HuH-7 (cell line): ENCODE measurements around the gene SRL.
"Not testable (repeated sequence)": the region's sequence is repeated elsewhere in the genome, so short reads cannot be mapped to it uniquely, and the experiment has no call there.

Experiments
- DNase-seq: peaks from one replicate; pipeline ENCODE4 v3.0.0; 2011; ENCODE audit warnings: low spot score

Gene SRL

DNA sequence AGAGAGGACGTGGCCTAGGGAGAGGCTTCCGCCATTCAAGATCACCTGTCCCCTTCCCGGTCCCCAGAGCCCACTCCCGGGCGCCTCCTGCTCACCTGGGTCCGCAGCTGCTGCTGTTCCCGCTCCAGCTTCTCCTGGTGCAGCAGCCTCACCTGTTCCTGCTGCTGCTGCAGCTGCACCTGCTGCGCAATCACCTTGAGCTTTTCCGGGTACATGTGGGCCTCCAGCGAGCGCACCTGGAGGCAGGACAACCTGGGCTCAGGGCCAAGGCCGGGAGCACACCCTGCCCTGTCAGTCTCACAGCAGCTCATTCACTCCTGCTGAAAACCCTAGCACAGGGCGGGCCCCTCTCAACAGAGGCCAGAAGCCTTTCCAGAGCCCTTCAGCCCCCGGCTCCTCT is 18.5 kb upstream of the SRL start:
- DNase-seq = no peak

DNA sequence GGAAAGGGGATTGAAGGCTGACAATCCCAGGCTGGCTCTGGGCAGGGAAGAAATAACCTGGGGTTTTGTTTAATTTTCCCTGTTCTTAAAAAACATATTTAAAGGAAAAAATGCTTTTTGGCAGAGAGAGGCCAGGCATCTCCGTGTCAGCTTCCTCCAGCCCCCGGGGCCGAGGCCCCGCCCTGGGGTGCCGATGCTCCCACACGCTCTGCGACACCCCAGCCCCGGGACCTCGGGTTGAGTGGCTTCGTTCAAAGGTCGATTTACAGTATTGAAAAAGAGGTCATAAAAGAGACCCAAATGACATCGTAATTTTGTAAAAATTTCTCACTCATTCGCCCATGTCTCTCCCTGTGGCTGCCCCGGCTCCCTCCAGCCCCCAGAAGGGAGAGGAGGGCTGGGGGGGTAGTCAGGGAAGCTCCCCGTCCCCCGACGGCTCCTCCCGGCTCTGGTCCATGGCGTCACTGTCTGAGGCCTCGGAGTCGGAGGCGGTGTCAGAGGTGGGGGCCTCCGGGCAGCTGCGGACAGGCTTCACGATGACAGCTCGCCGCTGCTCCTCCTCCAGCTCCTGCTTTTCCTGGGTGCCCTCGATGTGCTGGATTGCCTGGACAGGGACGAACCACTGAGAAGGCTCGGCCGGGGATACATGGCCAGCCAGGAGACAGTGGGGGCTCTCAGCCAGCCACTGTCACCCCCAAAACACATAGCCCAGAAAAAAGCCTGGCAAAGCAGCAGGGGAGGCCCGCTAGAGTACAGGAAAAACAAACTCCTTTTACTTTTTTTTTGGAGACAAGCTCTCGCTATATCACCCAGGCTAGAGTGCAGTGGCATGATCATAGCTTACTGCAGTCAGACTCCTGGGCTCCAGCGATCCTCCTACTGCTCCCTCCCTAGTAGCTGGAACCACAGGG is 16.0 kb upstream of the SRL start:
- DNase-seq = no peak

DNA sequence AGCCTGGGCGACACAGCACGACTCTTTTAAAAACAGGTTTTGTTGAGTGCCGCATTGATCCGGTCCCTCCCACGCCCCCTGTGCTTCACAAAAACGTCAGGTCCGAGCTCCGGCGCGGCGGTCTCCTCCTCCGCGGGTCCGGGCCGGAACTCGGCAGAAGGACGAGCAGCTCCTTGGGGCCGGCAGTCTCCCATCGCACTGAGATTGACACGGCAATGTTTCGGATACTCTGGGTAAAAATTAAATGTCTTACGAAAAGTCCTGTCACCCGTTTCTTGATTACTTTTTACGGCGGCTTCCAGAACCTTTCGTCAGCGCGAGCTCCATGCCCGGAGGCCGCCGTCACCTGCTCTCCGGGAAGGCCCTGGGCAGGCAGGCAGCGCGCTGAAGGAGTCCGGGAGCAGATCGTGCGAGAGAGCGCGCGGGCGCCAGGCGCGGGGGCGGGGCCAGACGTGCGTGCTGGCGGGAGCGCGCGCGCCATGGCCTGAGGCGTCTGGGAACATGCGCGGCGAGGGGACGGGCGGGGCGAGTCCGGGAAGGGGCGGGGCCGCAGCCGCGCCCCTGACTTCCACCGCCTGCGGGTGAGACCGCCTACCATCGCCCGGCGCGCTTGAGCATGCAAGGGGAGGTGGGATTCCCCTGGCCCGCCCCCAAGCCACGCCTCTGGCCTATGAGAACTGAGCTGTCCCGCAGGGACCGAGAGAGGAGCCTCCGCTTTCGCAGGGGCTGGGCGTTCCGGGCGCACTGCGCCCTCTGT is 11.7 kb upstream of the SRL start:
- DNase-seq = peak; percentile 93

DNA sequence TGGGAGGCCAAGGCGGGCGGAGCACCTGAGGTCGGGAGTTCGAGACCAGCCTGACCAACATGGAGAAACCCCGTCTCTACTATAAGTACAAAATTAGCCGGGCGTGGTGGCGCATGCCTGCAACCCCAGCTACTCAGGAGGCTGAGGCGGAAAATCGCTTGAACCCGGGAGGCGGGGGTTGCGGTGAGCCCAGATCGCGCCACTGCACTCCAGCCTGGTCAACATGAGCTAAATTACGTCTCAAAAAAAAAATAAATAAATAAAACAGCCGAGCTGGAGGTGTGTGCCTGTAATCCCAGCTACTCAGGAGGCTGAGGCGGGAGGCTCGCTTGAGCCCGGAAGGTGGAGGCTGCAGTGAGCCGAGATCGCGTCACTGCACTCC is 11.1 kb upstream of the SRL start:
- not testable (repeated sequence) for DNase-seq

DNA sequence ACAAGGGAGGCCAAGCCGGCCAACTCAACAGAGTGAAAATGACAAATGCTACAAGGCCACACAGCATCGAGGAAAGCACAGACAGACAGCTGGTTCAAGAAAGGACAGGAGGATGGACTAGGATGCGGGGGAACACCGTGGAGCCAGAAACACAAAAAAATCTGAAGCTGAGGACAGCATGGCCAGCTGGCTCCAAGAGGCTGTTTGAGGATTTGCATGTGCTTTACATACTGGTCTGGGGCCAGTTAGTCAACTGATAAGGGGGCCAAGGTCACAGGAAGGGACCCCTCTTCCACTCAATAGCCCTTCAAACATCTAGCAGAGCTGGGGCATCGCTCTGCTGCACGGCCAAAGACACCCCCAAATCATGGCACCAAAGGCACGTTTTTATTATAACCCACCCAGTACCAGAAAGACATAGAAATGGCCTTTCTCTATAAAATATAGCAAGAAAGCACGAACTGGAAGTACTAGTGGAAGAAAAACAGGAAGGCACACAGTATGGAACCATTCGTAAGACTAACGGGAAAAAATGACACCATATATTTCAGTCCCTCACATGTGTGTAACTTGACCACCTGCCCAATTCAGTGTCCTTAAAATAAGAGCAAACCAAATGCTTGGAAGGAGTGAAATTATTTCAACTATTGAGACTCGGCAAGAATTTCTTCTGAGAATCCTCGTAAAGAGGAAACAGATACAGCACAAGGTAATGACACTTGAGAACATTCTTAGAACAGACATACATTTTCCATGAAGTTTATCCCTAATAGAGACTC is 7.8 kb upstream of the SRL start:
- DNase-seq = no peak

DNA sequence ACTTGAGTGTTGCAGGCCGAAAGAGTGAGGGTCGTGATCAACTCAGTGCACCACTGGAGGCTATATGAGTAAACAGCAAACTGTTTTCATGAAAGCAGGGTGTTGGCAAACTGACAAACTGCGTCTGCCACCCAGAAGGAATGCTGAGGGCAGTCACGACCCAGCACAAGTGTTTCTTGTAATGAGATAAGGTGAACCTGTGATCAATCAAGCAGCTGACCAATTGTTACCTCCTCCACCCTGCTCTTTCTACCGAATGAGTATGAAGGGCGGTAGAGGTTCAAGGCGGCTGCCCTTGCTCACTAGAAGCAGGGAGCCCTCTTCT is 5.5 kb upstream of the SRL start:
- no peak for DNase-seq

DNA sequence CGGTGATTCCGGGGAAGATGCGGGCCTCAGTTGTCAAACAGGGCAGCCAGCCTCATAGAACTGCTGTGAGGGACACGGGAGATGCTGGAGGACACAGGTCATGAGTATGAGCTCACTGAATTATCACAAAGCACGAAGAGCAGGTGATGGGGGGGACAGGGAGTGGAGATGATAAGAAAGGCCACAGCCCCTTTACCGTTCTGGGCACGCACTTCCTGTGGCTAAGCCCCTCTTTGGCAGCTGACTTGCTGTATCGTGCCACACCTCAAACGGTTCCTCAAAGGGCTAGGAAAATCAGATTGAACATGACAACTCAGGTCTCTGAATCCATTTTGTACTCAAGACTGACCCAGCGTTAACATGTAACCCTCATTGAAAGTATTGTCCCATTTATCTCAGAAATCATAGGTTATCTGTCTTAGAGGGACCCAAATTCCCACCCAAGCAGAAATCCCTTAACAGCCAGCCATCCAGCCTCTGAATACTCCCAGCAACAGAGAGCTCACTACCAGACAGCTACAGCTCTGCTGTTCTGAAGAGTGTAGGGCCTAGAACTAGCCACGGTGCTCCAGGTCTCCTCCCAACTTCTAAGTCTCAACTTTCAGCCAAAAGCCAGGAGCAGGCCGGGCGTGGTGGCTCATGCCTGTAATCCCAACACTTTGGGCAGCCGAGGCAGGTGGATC is 5.0 kb upstream of the SRL start:
- no peak for DNase-seq

DNA sequence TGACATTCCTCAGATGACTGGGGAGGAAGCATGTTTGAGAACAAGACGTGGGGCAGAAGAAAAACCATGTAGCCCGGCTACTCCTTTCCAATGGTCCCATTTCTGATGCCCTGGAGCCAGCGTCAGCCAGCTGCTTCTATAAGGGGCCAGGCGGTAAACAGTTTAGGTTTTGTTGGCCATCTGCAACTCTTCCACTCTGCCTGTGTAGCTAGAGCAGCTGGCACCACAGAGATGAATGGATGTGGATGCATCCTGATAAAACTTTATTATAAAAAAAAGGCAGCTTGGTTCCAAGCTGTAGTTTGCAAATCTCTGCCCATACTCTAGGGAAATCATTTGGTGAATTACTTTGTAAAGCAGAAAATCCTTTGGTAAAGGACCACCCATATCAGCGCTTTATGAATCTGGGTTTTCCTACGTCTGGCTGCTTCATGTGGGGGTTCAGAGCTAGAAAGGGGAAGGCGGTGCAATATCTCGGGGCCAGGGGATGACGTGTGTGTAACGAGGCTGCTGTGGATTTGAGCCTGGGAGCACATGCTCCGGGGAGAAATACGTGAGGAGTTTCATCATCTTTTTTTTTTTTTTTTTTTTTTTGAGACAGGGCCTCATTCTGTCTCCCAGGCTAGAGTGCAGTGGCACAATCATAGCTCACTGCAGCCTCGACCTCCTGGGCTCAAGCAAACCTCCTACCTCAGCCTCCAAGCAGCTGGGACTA is 3.4 kb upstream of the SRL start:
- DNase-seq = no peak

DNA sequence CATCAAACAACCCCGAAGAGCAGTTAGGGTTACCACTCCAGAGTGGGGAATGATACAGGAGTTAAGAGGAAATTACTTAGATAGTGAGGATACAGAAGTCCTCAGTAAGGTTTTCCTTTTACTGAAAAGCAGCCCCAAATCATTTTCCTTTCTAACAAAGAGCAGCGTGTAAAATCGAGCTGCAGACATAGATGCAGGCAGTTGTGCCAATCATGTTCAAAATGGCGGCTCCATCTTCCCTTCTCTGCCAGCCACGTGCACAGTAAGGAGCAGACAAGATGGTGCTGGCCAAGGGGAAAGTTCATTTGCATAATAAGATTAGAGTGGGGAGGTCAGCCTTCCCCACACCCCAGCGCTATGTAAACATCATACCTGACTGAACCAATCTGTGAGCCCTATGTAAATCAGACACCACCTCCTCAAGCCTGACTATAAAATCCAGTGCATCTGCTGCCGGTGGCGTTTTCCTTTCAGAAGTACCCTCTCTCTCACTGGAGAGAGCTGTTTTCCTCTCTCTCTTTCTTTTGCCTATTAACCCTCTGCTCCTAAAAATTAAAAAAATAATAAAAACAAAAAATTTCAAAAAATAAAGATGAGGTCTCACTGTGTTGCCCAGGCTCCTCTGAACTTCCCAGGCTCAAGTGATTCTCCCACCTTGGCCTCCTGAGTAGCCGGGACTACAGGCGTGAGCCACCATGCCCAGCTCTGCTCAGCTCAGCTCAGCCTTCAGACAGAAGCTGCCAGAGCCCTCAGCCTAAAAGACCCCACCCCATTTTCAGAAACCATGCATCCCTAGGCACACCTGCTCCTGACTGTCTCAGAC is 2.6 kb upstream of the SRL start:
- DNase-seq = no peak

DNA sequence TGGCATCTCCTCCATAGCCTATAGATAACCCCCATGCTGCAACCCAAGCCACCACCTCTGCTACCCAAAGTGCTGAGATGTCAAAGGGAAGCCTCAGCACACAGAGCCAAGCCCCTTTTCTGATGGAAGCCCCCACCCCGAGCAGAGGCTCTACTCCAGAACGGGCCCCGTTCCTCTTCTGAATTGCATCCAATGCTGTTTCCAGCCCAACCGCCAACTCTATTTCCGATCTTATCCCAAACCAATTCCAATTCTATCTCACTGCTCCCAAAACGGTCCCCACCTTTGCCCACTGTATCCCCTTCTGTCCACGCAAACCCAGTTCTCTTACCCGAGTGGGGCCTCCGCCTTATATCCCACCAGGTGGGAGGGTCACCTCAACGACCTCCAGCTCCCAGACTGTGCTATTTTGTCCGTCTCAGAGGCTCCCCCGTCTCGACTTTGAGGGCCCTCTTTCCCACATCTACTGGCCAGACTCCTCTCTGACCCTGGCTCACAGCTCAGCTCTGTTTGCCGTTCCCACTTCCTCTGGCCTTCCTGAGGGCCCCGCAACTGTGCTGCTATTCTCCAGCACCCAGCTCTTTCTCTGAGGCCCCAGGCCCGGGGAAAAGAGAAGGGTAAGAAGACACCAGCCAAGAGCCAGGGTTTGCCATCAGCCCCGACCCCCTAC is 487 bp downstream of the SRL start:
- no peak for DNase-seq

DNA sequence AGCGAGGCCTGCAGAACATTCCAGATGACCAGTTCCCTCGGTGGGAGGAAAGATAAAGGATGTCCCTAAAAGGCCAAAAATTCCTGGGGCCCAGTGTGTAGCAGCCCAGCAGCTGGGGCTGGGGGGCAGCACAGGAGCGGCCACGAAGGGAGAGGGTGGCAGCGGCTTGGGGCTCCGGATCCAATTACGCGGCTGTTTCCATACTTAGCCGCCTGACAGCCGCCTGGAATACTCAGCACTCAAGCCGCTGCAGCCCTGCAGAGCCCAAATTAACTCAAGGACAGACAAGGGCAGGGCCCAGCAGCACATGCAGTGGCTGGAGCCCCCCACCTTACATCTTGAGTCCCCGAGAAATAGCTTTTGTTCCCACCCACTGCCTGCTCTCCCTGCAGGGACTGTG is 1.3 kb downstream of the SRL start:
- DNase-seq = no peak

DNA sequence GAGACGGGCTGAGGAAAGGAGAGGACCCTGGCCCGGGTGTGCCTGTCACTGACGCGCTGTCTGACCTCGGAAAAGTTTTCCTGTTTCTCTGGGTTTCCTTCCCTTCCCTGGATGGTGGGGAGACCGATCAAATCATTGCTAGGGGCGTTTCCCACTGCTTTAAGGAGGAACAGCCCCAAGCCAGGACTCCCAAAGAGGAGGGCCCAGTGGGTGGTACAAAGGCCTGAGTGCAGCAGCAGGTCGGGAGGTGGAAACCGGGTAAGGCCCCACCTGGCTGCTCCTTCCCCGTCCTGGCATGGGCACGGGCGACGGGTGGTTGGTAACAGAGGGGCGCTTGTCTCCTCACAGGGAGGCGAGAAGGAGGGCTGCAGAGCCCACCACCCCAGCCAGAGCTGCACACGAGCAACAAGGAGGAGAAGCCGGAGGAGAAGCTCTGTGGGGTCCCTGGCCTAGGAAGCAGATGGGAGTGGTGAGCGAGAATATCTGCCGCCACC is 2.2 kb downstream of the SRL start:
- DNase-seq = no peak

DNA sequence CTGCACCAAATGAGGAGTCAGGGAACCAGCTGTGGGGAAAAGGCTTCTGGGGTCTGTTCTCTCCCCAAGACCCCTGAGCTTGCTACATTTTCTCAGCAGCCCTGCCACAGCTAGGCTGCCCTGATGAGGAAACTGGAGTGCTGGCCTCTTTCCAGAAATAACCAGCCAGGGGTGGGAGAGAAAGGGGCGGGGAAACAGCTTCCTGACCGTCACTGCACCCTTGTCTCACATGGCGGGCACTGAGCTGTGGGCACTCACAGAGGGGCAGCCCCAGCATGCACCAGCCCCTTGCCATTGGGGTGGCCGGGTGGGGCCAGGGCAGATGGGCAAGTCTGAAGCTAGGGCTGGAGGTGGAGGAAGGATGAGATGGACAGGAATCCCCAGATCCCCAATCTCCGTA is 2.9 kb downstream of the SRL start:
- no peak for DNase-seq

DNA sequence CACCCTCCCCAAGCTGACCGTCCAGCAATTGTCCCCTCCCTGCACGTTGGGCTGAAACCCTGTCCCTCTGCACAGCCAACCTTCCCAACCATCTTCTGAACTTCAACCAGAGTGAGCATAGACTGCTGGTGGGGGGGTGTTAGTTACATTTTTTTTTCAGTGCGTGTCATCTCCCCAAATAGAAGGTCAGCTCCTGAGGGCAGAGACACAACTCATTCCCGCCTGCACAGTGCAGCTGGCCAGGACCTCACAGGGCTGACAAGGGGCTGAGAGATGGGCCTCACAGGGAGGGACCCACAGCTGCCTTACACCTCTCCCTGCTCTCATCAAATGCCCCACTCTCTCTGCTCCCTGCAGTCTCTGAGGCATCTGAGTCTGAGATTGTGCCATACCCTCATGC is 8.4 kb downstream of the SRL start:
- DNase-seq = no peak

DNA sequence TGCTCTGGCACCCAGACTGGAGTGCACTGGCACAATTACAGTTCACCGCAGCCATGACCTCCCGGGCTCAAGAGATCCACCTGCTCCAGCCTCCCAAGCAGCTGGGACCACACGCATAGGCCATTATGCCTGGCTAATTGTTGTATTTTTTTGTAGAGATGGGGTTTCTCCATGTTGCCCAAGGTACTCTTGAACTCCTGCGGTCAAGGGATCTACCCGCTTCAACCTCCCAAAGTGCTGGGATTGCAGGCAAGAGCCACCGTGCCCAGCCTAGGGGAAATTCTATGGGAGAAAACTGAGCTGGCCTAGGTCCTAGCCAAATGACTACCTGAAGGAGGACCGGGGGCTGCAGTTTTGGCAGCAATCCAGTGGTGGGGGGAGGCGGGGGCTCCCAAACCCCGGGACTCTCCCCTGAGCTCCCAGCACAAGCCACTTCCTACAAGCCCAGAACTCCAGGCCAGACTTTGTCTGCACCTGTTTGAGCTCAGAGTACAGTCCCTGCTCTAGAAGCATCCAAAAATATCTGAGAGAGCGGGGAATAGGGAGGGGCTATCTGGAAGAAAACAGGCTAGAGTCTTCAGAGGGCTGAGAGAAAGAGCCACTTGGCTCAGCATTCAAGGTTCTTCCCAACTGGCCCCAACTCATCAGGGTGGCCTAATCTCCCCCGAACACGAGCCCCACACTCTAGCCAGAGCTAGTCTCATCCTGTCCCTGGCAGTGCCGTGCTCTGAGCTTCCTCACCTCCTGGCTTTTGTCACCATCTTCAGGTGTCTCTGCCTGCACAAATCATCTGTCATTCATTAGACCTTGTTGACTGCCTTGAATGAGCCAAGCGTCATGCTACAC is 9.1 kb downstream of the SRL start:
- DNase-seq = no peak

DNA sequence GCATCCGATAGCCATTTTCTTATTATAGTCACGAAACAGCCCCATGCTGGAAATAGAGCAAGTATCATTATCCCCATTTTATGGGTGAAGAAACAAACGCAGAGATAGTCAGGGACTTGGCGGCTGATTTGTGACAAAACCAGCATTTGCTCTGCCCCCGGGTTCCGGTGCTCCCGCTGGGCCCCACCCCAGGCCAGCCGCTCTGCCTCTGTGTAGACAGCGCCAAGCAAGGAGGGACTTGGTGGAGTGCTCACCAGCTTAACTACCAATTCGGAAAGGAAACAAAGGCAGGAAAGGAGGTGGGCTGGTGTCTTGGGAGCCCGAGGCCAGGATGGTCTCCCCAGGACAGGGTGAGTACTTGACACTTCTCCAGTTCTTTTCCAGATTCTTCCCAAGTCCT is 10.0 kb downstream of the SRL start:
- no peak for DNase-seq

DNA sequence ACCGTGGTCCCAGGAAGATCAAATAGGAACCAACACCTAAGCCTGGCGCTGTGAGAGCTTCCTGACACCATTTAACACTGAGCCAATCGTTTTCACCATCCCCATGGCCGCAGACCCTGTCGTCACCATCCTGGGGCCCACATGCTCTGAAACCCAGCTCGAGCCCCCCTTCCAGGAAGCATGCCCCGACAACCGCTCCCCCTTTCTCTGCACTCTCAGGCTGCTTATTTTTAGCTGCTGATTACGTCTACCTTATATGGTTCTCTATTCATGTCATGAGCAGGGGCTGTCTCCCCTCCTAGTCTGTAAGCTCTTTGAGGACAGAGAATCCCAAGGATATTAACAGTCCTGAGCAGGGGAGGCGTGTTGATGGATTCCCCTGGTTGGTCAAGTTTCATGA is 10.5 kb downstream of the SRL start:
- no peak for DNase-seq

DNA sequence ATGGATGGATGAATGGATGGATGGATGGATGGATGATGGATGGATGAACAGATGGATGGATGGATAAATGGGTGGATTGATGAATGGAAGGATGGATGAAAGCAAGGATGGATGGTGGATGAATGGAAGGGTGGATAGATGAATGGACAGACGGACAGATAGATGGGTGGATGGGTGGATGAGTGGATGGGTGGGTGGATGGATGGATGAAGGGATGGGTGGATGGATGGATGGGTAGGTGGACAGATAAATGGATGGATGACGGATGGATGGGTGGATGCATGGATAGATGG is 14.9 kb downstream of the SRL start:
- no peak for DNase-seq
